ENCODE data around the gene KRT15. TPM values are rescaled to one million over a fixed set of nuclear protein-coding genes. Genes with fewer than 3 reads are reported as not detected.

The KRT15 gene
- polyA plus RNA-seq, 1 of the 3 experiments (the other 2 are of a cell fraction) = 16.9 TPM

- 95% methylated on average over 5 of the region's 5 CpGs for WGBS (ENCODE audit: low lambda C conversion rate)
- Histone ChIP-seq H3K4me1 (ENCODE audit: control insufficient read depth in 1 of 2, insufficient read depth in 2 of 2, low read depth in 1 of 2, low read length in 1 of 2) (peaks cover 17 to 34% of the 10 kb centered on the region in 2 experiments; a peak in 3 of 4 replicates), H3K27ac (ENCODE audit: low read depth in 2 of 2, low read length in 1 of 2) (peak overlapping the region in 1 of 2 experiments; percentile 79; a peak in 2 of 4 replicates), H3K27me3 (ENCODE audit: insufficient read depth) (no peaks in the 10 kb centered on the region), H3K4me2 (peak overlapping the region; percentile 40; the same call in 1 of the 2 replicates), H3K9me2 (no peaks in the 10 kb centered on the region), H3K4me3 (ENCODE audit: low read depth in 2 of 2, low read length in 1 of 2) (no peak overlapping the region), H4K20me1 (ENCODE audit: insufficient read depth) (no peaks in the 10 kb centered on the region), H3K9me3 (no peaks in the 10 kb centered on the region), H3K36me3 (replicated peaks in 1 of 2; ENCODE audit: control insufficient read depth in 1 of 2, insufficient read depth in 2 of 2, low read length in 1 of 2) (no peaks in the 10 kb centered on the region), H3K9ac (no peak overlapping the region), H2AFZ (ENCODE audit: low read depth) (no peak overlapping the region), H3K79me2 (ENCODE audit: insufficient read depth) (no peaks in the 10 kb centered on the region), H3F3A (replicated peaks; ENCODE audit: insufficient read depth) (peaks cover 28% of the 10 kb centered on the region)
- CTCF ChIA-PET = interaction anchor here (0.8 to 25.5 kb wide), 13 partner anchors 10 to 635 kb away, joined by 3 to 646 read pairs (median 4); no protein-coding TSS in a partner anchor
- TF ChIP-seq, protein P1, sequence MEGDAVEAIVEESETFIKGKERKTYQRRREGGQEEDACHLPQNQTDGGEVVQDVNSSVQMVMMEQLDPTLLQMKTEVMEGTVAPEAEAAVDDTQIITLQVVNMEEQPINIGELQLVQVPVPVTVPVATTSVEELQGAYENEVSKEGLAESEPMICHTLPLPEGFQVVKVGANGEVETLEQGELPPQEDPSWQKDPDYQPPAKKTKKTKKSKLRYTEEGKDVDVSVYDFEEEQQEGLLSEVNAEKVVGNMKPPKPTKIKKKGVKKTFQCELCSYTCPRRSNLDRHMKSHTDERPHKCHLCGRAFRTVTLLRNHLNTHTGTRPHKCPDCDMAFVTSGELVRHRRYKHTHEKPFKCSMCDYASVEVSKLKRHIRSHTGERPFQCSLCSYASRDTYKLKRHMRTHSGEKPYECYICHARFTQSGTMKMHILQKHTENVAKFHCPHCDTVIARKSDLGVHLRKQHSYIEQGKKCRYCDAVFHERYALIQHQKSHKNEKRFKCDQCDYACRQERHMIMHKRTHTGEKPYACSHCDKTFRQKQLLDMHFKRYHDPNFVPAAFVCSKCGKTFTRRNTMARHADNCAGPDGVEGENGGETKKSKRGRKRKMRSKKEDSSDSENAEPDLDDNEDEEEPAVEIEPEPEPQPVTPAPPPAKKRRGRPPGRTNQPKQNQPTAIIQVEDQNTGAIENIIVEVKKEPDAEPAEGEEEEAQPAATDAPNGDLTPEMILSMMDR (IDR thresholded peaks at IDR 0.05) = no peak
- TF ChIP-seq CHD2 (IDR thresholded peaks at IDR 0.05; ENCODE audit: low read length, partially characterized antibody) (no peak), MXI1 (IDR thresholded peaks at IDR 0.05; ENCODE audit: low read depth, low read length) (no peak), GATA2 (CRISPR knock-in tag; IDR thresholded peaks at IDR 0.05) (no peak), POLR2AphosphoS5 (IDR thresholded peaks at IDR 0.05; ENCODE audit: low read depth, low read length) (no peak), SMC3 (IDR thresholded peaks at IDR 0.05; ENCODE audit: low read depth, low read length) (no peak), ELF1 (IDR thresholded peaks at IDR 0.05) (no peak), RAD21 (IDR thresholded peaks at IDR 0.05; ENCODE audit: low read length) (no peak), JUND (IDR thresholded peaks at IDR 0.05) (no peak), TAF1 (IDR thresholded peaks at IDR 0.05; ENCODE audit: borderline replicate concordance, low read depth, low read length) (no peak), FOXJ3 (CRISPR knock-in tag; IDR thresholded peaks at IDR 0.05) (no peak), NRF1 (IDR thresholded peaks at IDR 0.05; ENCODE audit: low read depth, low read length) (no peak)
- TF ChIP-seq, protein P2, sequence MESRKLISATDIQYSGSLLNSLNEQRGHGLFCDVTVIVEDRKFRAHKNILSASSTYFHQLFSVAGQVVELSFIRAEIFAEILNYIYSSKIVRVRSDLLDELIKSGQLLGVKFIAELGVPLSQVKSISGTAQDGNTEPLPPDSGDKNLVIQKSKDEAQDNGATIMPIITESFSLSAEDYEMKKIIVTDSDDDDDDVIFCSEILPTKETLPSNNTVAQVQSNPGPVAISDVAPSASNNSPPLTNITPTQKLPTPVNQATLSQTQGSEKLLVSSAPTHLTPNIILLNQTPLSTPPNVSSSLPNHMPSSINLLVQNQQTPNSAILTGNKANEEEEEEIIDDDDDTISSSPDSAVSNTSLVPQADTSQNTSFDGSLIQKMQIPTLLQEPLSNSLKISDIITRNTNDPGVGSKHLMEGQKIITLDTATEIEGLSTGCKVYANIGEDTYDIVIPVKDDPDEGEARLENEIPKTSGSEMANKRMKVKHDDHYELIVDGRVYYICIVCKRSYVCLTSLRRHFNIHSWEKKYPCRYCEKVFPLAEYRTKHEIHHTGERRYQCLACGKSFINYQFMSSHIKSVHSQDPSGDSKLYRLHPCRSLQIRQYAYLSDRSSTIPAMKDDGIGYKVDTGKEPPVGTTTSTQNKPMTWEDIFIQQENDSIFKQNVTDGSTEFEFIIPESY (IDR thresholded peaks at IDR 0.05; ENCODE audit: borderline replicate concordance, low read depth) = no peak
- no peak for DNase-seq
- POLR2A ChIA-PET = interaction anchor here (1.0 to 1.6 kb wide), 3 partner anchors 15 to 144 kb away, joined by 4 to 16 read pairs (median 6); partner anchors contain the start of gene EIF1
These were observed 26.2 kb upstream of the KRT15 start for GRCh38 chr17:41544935-41545334.

GRCh38 chr17:41544491-41544892 is 25.8 kb upstream of the KRT15 start:
- POLR2A ChIA-PET = interaction anchor here (0.6 to 1.6 kb wide), 4 partner anchors 15 to 149 kb away, joined by 3 to 16 read pairs (median 5); partner anchors contain the start of gene EIF1
- no peak for TF ChIP-seq EZH2phosphoT487 (IDR thresholded peaks at IDR 0.05; ENCODE audit: borderline replicate concordance, low read depth)
- no peak for TF ChIP-seq SIN3A (IDR thresholded peaks at IDR 0.05; ENCODE audit: borderline replicate concordance, low read depth, low read length)
- TF ChIP-seq, protein P3, sequence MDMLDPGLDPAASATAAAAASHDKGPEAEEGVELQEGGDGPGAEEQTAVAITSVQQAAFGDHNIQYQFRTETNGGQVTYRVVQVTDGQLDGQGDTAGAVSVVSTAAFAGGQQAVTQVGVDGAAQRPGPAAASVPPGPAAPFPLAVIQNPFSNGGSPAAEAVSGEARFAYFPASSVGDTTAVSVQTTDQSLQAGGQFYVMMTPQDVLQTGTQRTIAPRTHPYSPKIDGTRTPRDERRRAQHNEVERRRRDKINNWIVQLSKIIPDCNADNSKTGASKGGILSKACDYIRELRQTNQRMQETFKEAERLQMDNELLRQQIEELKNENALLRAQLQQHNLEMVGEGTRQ (IDR thresholded peaks at IDR 0.05; ENCODE audit: borderline replicate concordance, low read depth, low read length) = no peak
- TF ChIP-seq, protein P2 (IDR thresholded peaks at IDR 0.05; ENCODE audit: borderline replicate concordance, low read depth) = no peak
- no peak for TF ChIP-seq MEF2A (IDR thresholded peaks at IDR 0.05; ENCODE audit: borderline replicate concordance, low read depth)
- 0 out of 2 replicates have a peak, but pooled peaks have one; percentile 44 for TF ChIP-seq MXI1 (IDR thresholded peaks at IDR 0.05; ENCODE audit: low read depth, low read length)
- no peak for TF ChIP-seq TAF1 (IDR thresholded peaks at IDR 0.05; ENCODE audit: borderline replicate concordance, low read depth, low read length)
- no peak for TF ChIP-seq FOXM1 (IDR thresholded peaks at IDR 0.05; ENCODE audit: low read depth)
- TF ChIP-seq MAX (IDR thresholded peaks at IDR 0.05; ENCODE audit: low read depth) = peak; percentile 52; the same call in 1 of the 2 replicates
- TF ChIP-seq NFIC (IDR thresholded peaks at IDR 0.05; ENCODE audit: borderline replicate concordance) = peak; percentile 60
- no peak for TF ChIP-seq YY1 (IDR thresholded peaks at IDR 0.05; ENCODE audit: low read depth)

More at GRCh38 chr17:41544491-41544892, 25.8 kb upstream of the KRT15 start:
- Histone ChIP-seq H3F3A (replicated peaks; ENCODE audit: insufficient read depth) (peaks cover 28% of the 10 kb centered on the region), H3K36me3 (replicated peaks in 1 of 2; ENCODE audit: control insufficient read depth in 1 of 2, insufficient read depth in 2 of 2, low read length in 1 of 2) (no peaks in the 10 kb centered on the region), H3K9me2 (no peaks in the 10 kb centered on the region), H3K9ac (no peak overlapping the region), H4K20me1 (ENCODE audit: insufficient read depth) (no peaks in the 10 kb centered on the region), H3K27me3 (ENCODE audit: insufficient read depth) (no peaks in the 10 kb centered on the region), H2AFZ (ENCODE audit: low read depth) (no peak overlapping the region), H3K27ac (ENCODE audit: low read depth in 2 of 2, low read length in 1 of 2) (peak overlapping the region in 1 of 2 experiments; percentile 79; a peak in 2 of 4 replicates), H3K4me3 (ENCODE audit: low read depth in 2 of 2, low read length in 1 of 2) (no peak overlapping the region), H3K79me2 (ENCODE audit: insufficient read depth) (no peaks in the 10 kb centered on the region), H3K4me2 (peak overlapping the region; percentile 40; the same call in 1 of the 2 replicates), H3K9me3 (no peaks in the 10 kb centered on the region), H3K4me1 (ENCODE audit: control insufficient read depth in 1 of 2, insufficient read depth in 2 of 2, low read depth in 1 of 2, low read length in 1 of 2) (peaks cover 17 to 34% of the 10 kb centered on the region in 2 experiments; a peak in 3 of 4 replicates)
- 28% methylated on average over 5 of the region's 5 CpGs for WGBS (ENCODE audit: low lambda C conversion rate)
- CTCF ChIA-PET = interaction anchor here (0.8 to 25.5 kb wide), 13 partner anchors 10 to 634 kb away, joined by 3 to 646 read pairs (median 4); no protein-coding TSS in a partner anchor
- DNase-seq = peak; percentile 56

Measured in SK-N-SH (cell line).